ENCODE measurements around the gene CCN5. TPM values are rescaled to one million over a fixed set of nuclear protein-coding genes. Genes with fewer than 3 reads are reported as not detected.

CCN5 gene
- total and polyA plus RNA-seq, 2 of the 13 experiments (the other 11 are each of a cell fraction or from before 2014, with no cell fraction given) = 0.12 TPM; not detected in 1

DNA sequence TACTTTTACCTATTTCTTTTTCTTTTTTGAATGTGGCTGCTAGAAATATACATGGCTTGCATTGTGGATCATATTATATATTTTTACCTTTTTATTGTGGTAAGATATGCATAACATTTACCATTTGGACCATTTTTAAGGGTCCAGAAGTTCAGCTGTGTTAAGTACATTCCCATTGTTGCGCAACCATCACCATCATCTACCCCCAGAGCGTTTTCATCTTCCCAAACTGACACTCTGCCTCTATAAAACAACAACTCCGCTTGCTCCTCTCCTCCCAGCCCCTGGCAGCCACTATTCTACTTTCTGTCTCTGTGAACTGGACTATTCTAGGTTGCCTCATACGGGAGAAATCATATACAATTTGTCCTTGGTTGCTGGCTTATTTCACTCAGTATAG lies 28.2 kb upstream of the CCN5 start:
- Histone ChIP-seq H3K27ac (ENCODE audit: extremely low read length, insufficient read depth, low read length) (no peak overlapping the region), H3K4me3 (replicated peaks in 1 of 3; ENCODE audit: insufficient read depth in 1 of 3, low read depth in 2 of 3, low read length in 3 of 3) (no peak overlapping the region), H3K4me2 (ENCODE audit: low read depth, low read length) (no peak overlapping the region), H2AFZ (ENCODE audit: low read length) (no peak overlapping the region), H3K27me3 (ENCODE audit: control insufficient read depth in 1 of 2, insufficient read depth in 2 of 2, low read length in 2 of 2) (peaks cover 0 to 3% of the 10 kb centered on the region in 2 experiments; a peak in 2 of 5 replicates), H3K9me3 (ENCODE audit: low read length) (no peaks in the 10 kb centered on the region), H3K9ac (ENCODE audit: insufficient read depth, low read depth, low read length) (no peak overlapping the region), H3K79me2 (ENCODE audit: insufficient read depth, low read length) (no peaks in the 10 kb centered on the region), H4K20me1 (ENCODE audit: insufficient read depth, low read length) (no peaks in the 10 kb centered on the region), H3K4me1 (ENCODE audit: insufficient read depth, low read length) (peaks cover 14% of the 10 kb centered on the region), H3K36me3 (replicated peaks in 1 of 2; ENCODE audit: control insufficient read depth in 1 of 2, insufficient read depth in 2 of 2, low read length in 2 of 2) (no peaks in the 10 kb centered on the region)
- POLR2A ChIA-PET = no interaction called here
- intact Hi-C loops (cut with micrococcal nuclease; ENCODE audit: unreplicated experiment) = loop anchor here (10.0 kb wide), 1 partner anchor 472 kb away; the partner anchor contains the start of gene OSER1
- in situ Hi-C loops (cut with HindIII; ENCODE audit: extremely low pct_ligation_motif_present, low pct_unique_long_range_greater_than_20kb) = loop anchor here (5.0 kb wide), 2 partner anchors 45 to 180 kb away; no protein-coding TSS in a partner anchor
- CTCF ChIA-PET (ENCODE audit: low intra/inter-chr PET ratio, low total read pairs) = interaction anchor here (2.2 to 6.7 kb wide), 3 partner anchors 44 to 179 kb away, joined by 5 to 170 read pairs (median 44); no protein-coding TSS in a partner anchor
- TF ChIP-seq CEBPB (IDR thresholded peaks at IDR 0.05; ENCODE audit: borderline replicate concordance, low read depth, low read length) (peak; percentile 97), HMG20B (CRISPR knock-in tag; conservative IDR thresholded peaks at IDR 0.05) (no peak), ZSCAN12 (CRISPR knock-in tag; IDR thresholded peaks at IDR 0.05) (no peak), IRX3 (CRISPR knock-in tag; IDR thresholded peaks at IDR 0.05; ENCODE audit: borderline replicate concordance, low read depth) (no peak), NFRKB (IDR thresholded peaks at IDR 0.05) (no peak), CEBPG (CRISPR knock-in tag; IDR thresholded peaks at IDR 0.05) (peak; percentile 86)
- TF ChIP-seq, protein P1, sequence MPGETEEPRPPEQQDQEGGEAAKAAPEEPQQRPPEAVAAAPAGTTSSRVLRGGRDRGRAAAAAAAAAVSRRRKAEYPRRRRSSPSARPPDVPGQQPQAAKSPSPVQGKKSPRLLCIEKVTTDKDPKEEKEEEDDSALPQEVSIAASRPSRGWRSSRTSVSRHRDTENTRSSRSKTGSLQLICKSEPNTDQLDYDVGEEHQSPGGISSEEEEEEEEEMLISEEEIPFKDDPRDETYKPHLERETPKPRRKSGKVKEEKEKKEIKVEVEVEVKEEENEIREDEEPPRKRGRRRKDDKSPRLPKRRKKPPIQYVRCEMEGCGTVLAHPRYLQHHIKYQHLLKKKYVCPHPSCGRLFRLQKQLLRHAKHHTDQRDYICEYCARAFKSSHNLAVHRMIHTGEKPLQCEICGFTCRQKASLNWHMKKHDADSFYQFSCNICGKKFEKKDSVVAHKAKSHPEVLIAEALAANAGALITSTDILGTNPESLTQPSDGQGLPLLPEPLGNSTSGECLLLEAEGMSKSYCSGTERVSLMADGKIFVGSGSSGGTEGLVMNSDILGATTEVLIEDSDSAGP (CRISPR knock-in tag; IDR thresholded peaks at IDR 0.05; ENCODE audit: borderline replicate concordance) = no peak
- WGBS (ENCODE audit: low lambda C conversion rate) = 5% methylated on average over 4 of the region's 4 CpGs
- FAIRE-seq (no peak), ATAC-seq (no peak), DNase-seq (ENCODE audit: low spot score) (peak; percentile 1)
- BruUV-seq (replicated peaks) = no TSS peak
